CD14-positive monocyte (primary cell): ENCODE results near the gene RPTOR. TPM values are rescaled to one million over a fixed set of nuclear protein-coding genes. Genes with fewer than 3 reads are reported as not detected.

Experiments
- DNase-seq, 3 donors: peaks; one replicate each; pipeline ENCODE4 v3.0.0-alpha.2; 2011 to 2022
- H2AFZ ChIP-seq: 2 replicates; pipeline ENCODE4 v1.6.0; 2012; ENCODE audit warnings: mild to moderate bottlenecking, low read depth, low read length, inconsistent platforms; ENCODE audit not compliant: insufficient read depth, poor library complexity, severe bottlenecking
- H3K27ac ChIP-seq, 2 donors: 1 replicate in 1 of 2; 2 replicates in 1 of 2; pipeline ENCODE4 v1.5.1; 2012 to 2013; ENCODE audit warnings: low read length in 2 of 2, control low read depth in 1 of 2, inconsistent platforms in 1 of 2, low read depth in 1 of 2, mild to moderate bottlenecking in 1 of 2
- H3K27me3 ChIP-seq, 2 donors: one replicate each; pipeline versions ENCODE4 v1.6.0 to v1.6.1; 2011 to 2013; ENCODE audit warnings: low read length in 2 of 2; ENCODE audit not compliant: control insufficient read depth in 2 of 2, insufficient read depth in 2 of 2
- H3K36me3 ChIP-seq, 2 donors: replicated peaks in 1 of 2; 1 replicate in 1 of 2; 2 replicates in 1 of 2; pipeline versions ENCODE4 v1.5.1 to v1.6.1; 2012 to 2013; ENCODE audit warnings: low read length in 2 of 2, control low read depth in 1 of 2, inconsistent platforms in 1 of 2, mild to moderate bottlenecking in 1 of 2; ENCODE audit not compliant: insufficient read depth in 2 of 2, control insufficient read depth in 1 of 2
- H3K4me1 ChIP-seq, 2 donors: 1 replicate in 1 of 2; 2 replicates in 1 of 2; pipeline versions ENCODE4 v1.5.1 to v1.6.1; 2012 to 2013; ENCODE audit warnings: low read length in 2 of 2, control low read depth in 1 of 2, inconsistent platforms in 1 of 2, mild to moderate bottlenecking in 1 of 2, moderate library complexity in 1 of 2; ENCODE audit not compliant: insufficient read depth in 2 of 2, control insufficient read depth in 1 of 2
- H3K4me2 ChIP-seq: replicated peaks from 2 replicates; pipeline ENCODE3; 2012; ENCODE audit warnings: low read length, moderate library complexity, mild to moderate bottlenecking; ENCODE audit not compliant: poor library complexity, severe bottlenecking; ENCODE audit errors: extremely low read depth
- H3K4me3 ChIP-seq, 3 experiments: fragments of 200-600 bp in 1 of 3; sonication (generic) in 1 of 3; replicated peaks in 1 of 3; 1 replicate in 2 of 3; 2 replicates in 1 of 3; pipeline ENCODE4 v1.5.1; 2011 to 2013; ENCODE audit warnings: low read length in 3 of 3, mild to moderate bottlenecking in 3 of 3, control low read depth in 2 of 3, low read depth in 2 of 3, inconsistent platforms in 1 of 3, moderate library complexity in 1 of 3
- H3K79me2 ChIP-seq: 2 replicates; pipeline ENCODE4 v1.6.0; 2012; ENCODE audit warnings: mild to moderate bottlenecking, control low read depth, inconsistent platforms, low read length, moderate library complexity; ENCODE audit not compliant: insufficient read depth
- H3K9ac ChIP-seq: 2 replicates; pipeline ENCODE4 v1.6.0; 2017; ENCODE audit warnings: low read length, mild to moderate bottlenecking; ENCODE audit not compliant: insufficient read depth, poor library complexity, severe bottlenecking
- H3K9me3 ChIP-seq, 2 donors: replicated peaks in 1 of 2; 1 replicate in 1 of 2; 2 replicates in 1 of 2; pipeline versions ENCODE4 v1.5.1 to v1.6.1; 2012 to 2013; ENCODE audit warnings: low read length in 2 of 2, control low read depth in 1 of 2; ENCODE audit not compliant: control insufficient read depth in 1 of 2, insufficient read depth in 1 of 2
- H4K20me1 ChIP-seq: 2 replicates; pipeline ENCODE4 v1.6.0; 2012; ENCODE audit warnings: mild to moderate bottlenecking, low read length, control low read depth, moderate library complexity; ENCODE audit not compliant: insufficient read depth
- H3K27ac Mint-ChIP-seq, 7 donors: one replicate each; pipeline ENCODE4 v1.8.0; 2020; ENCODE audit warnings: mild to moderate bottlenecking in 7 of 7, mixed read lengths in 7 of 7, moderate library complexity in 6 of 7, inconsistent platforms in 2 of 7
- H3K27me3 Mint-ChIP-seq, 3 donors: one replicate each; pipeline ENCODE4 v1.8.0; 2021 to 2022; ENCODE audit warnings: low read depth in 3 of 3, mild to moderate bottlenecking in 3 of 3, mixed read lengths in 3 of 3, moderate library complexity in 3 of 3, inconsistent platforms in 1 of 3
- H3K36me3 Mint-ChIP-seq, 2 donors: one replicate each; pipeline ENCODE4 v1.8.0; 2020; ENCODE audit warnings: mixed read lengths in 2 of 2, inconsistent platforms in 1 of 2, mild to moderate bottlenecking in 1 of 2
- H3K4me1 Mint-ChIP-seq: one replicate; pipeline ENCODE4 v1.8.0; 2020; ENCODE audit warnings: mild to moderate bottlenecking, mixed read lengths
- H3K4me3 Mint-ChIP-seq, 2 donors: one replicate each; pipeline ENCODE4 v1.8.0; 2020; ENCODE audit warnings: mild to moderate bottlenecking in 2 of 2, mixed read lengths in 2 of 2, moderate library complexity in 1 of 2
- H3K9me3 Mint-ChIP-seq, 7 donors: one replicate each; pipeline ENCODE4 v1.8.0; 2020 to 2022; ENCODE audit warnings: mixed read lengths in 7 of 7, mild to moderate bottlenecking in 6 of 7, moderate library complexity in 6 of 7, inconsistent platforms in 2 of 7
- WGBS: methylation state at CpG from one replicate; pipeline ENCODE4 v1.1.5; 2013; ENCODE audit warnings: missing lambda C conversion rate; ENCODE audit not compliant: insufficient coverage; 5-methylcytosine and 5-hydroxymethylcytosine counted together
- intact Hi-C, 2 donors: fragments of 100-400 bp; cut with micrococcal nuclease; formaldehyde crosslinking; loops; one replicate each; pipeline versions ENCODE4 v1.15.0 to v1.15.1; 2023
- polyA plus RNA-seq, 3 donors: library from polyadenylated mRNA; depleted of rRNA in 1 of 3; unstranded in 2 of 3; stranded (reverse) in 1 of 3; fragments of 300-500 nt in 2 of 3; fragments of >200 nt in 1 of 3; fragmentation: Illumina TruSeq in 2 of 3; gene quantifications; 1 replicate in 2 of 3; 2 replicates in 1 of 3; pipeline ENCODE4 v1.2.3, GENCODE V29; 2012 to 2021
- TF ChIP-seq, protein P1 (sequence below): fragments of 200-600 bp; IDR thresholded peaks from one replicate; pipeline ENCODE4 v1.8.0; 2022; ENCODE audit warnings: antibody characterized with exemption, mild to moderate bottlenecking

The RPTOR gene
- polyA plus RNA-seq, 3 donors = 1.1 to 8.7 (median 2.6) TPM

DNA sequence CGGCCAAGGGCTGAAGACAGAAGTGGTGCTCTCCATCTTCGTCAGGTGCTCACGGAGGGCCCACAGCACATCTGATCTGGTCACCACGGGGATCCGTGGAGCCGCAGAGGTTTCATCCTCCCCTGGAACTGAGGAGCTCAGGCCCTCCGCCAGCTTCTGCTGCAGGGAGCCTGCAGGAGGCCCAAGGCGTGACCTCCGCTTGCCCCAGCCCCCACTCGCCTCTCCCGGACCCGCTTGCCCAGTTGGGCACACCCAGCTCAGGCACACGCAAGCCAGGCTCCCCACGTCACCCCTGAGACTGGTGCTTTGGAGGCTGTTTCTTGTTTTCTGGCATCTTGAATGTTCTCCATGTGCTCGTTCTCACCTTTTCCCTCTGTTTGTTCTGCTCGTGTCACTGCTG is 407.7 kb downstream of the RPTOR start:
- TF ChIP-seq, protein P1, sequence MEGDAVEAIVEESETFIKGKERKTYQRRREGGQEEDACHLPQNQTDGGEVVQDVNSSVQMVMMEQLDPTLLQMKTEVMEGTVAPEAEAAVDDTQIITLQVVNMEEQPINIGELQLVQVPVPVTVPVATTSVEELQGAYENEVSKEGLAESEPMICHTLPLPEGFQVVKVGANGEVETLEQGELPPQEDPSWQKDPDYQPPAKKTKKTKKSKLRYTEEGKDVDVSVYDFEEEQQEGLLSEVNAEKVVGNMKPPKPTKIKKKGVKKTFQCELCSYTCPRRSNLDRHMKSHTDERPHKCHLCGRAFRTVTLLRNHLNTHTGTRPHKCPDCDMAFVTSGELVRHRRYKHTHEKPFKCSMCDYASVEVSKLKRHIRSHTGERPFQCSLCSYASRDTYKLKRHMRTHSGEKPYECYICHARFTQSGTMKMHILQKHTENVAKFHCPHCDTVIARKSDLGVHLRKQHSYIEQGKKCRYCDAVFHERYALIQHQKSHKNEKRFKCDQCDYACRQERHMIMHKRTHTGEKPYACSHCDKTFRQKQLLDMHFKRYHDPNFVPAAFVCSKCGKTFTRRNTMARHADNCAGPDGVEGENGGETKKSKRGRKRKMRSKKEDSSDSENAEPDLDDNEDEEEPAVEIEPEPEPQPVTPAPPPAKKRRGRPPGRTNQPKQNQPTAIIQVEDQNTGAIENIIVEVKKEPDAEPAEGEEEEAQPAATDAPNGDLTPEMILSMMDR = no peak
- intact Hi-C loops = no loop called here
- Histone ChIP-seq H2AFZ (no peak overlapping the region), H3K4me2 (no peak overlapping the region), H4K20me1 (no peaks in the 10 kb centered on the region), H3K79me2 (no peaks in the 10 kb centered on the region), H3K9ac (no peak overlapping the region), H3K4me3 (no peak overlapping the region), H3K27me3 (no peaks in the 10 kb centered on the region), H3K9me3 (no peaks in the 10 kb centered on the region), H3K36me3 (peaks cover 21 to 47% of the 10 kb centered on the region in 2 donors), H3K27ac (no peak overlapping the region), H3K4me1 (no peaks in the 10 kb centered on the region)
- WGBS = 97% methylated on average over 16 of the region's 16 CpGs
- H3K9me3 Mint-ChIP-seq = no peaks in the 10 kb centered on the region
- no peak for DNase-seq
- no peak overlapping the region for H3K27ac Mint-ChIP-seq
- H3K36me3 Mint-ChIP-seq = peaks cover 32 to 51% of the 10 kb centered on the region in 2 donors
- H3K27me3 Mint-ChIP-seq = no peaks in the 10 kb centered on the region
- H3K4me3 Mint-ChIP-seq = no peak overlapping the region
- H3K4me1 Mint-ChIP-seq = no peaks in the 10 kb centered on the region

DNA sequence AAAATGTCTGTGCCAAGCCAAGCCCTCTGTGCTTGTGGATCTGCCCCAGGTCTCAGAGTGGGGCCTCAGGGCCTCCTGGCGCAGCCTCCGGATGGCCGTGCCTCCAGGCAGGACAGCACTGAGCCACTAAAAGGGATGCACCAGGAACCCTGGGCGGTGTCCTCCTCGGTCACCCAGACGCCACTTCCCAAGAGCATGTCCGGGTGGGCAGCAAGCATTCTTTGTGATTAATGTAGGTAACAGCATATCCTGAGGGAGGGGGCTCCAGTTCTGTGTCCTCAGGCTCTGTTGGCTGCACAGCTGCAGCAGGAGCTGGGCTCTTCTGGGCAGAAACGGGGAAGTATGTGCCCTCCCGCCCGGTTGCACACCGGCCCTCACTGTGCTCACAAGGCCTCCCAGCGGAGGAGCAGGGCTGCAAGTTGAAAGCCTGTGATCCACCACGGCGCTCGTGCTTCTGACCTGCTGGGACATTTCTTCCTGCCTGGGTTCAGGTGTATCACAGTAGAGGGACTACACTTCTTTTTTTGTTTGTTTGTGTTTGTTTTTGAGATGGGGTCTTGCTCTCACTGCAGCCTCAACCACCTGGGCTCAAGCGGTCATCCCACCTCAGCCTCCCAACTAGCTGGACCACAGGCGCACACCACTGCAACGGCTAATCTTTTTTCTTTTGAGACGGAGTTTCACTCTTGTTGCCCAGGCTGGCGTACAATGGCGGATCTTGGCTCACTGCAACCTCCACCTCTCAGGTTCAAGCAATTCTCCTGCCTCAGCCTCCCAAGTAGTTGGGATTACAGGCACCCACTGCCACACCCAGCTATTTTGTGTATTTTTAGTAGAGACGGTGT is 409.1 kb downstream of the RPTOR start:
- no peaks in the 10 kb centered on the region for H3K27me3 ChIP-seq
- intact Hi-C loops = no loop called here
- H3K36me3 ChIP-seq = peaks cover 14 to 33% of the 10 kb centered on the region in 2 donors
- H3K4me3 ChIP-seq = no peak overlapping the region
- H3K27ac ChIP-seq = no peak overlapping the region
- no peaks in the 10 kb centered on the region for H3K79me2 ChIP-seq
- Mint-ChIP-seq H3K27ac (no peak overlapping the region), H3K36me3 (peaks cover 22 to 37% of the 10 kb centered on the region in 2 donors), H3K27me3 (no peaks in the 10 kb centered on the region), H3K4me1 (no peaks in the 10 kb centered on the region), H3K4me3 (no peak overlapping the region), H3K9me3 (no peaks in the 10 kb centered on the region)
- no peak overlapping the region for H3K9ac ChIP-seq
- H3K9me3 ChIP-seq = no peaks in the 10 kb centered on the region
- no peak for DNase-seq
- 83% methylated on average over 18 of the region's 22 CpGs for WGBS
- H2AFZ ChIP-seq = no peak overlapping the region
- no peaks in the 10 kb centered on the region for H4K20me1 ChIP-seq
- no peaks in the 10 kb centered on the region for H3K4me1 ChIP-seq
- TF ChIP-seq, protein P1 = no peak
- no peak overlapping the region for H3K4me2 ChIP-seq
